Loucy (cell line): ENCODE measurements around the gene FHIT.

Experiments used
- H2AFZ ChIP-seq: fragments of 200-600 bp; sonication (generic); 2 replicates; pipeline ENCODE4 v1.6.0; 2016; ENCODE audit warnings: antibody characterized with exemption, mild to moderate bottlenecking, low read length, moderate library complexity
- H3F3A ChIP-seq: fragments of 200-600 bp; 2 replicates; pipeline ENCODE4 v1.6.0; 2016; ENCODE audit warnings: antibody characterized with exemption, low read depth, mild to moderate bottlenecking
- H3K27me3 ChIP-seq: fragments of 200-600 bp; sonication (generic); 2 replicates; pipeline ENCODE4 v1.6.1; 2014; ENCODE audit warnings: low read length, mild to moderate bottlenecking; ENCODE audit not compliant: insufficient read depth, poor library complexity, severe bottlenecking
- H3K36me3 ChIP-seq: fragments of 200-600 bp; sonication (generic); 2 replicates; pipeline ENCODE4 v1.6.1; 2016; ENCODE audit warnings: low read length; ENCODE audit not compliant: insufficient read depth
- H3K4me1 ChIP-seq: fragments of 200-600 bp; sonication (generic); 2 replicates; pipeline ENCODE4 v1.5.1; 2014; ENCODE audit warnings: low read length, mild to moderate bottlenecking; ENCODE audit not compliant: insufficient read depth, poor library complexity, severe bottlenecking
- H3K4me2 ChIP-seq: fragments of 200-600 bp; sonication (generic); 2 replicates; pipeline ENCODE4 v1.6.0; 2014; ENCODE audit warnings: antibody characterized with exemption, low read length, low read depth, mild to moderate bottlenecking; ENCODE audit not compliant: poor library complexity, severe bottlenecking
- H3K4me3 ChIP-seq: fragments of 200-600 bp; sonication (generic); 2 replicates; pipeline ENCODE4 v1.5.1; 2014; ENCODE audit warnings: low read length, mild to moderate bottlenecking, mixed read lengths; ENCODE audit not compliant: poor library complexity, severe bottlenecking
- H3K79me2 ChIP-seq: fragments of 200-600 bp; sonication (generic); 2 replicates; pipeline ENCODE4 v1.6.1; 2014; ENCODE audit warnings: low read length; ENCODE audit not compliant: insufficient read depth
- H3K9ac ChIP-seq: fragments of 200-600 bp; sonication (generic); 2 replicates; pipeline ENCODE4 v1.6.0; 2014; ENCODE audit warnings: mild to moderate bottlenecking, low read depth, low read length, moderate library complexity; ENCODE audit not compliant: poor library complexity, severe bottlenecking
- H3K9me2 ChIP-seq: fragments of 200-600 bp; sonication (generic); replicated peaks from 2 replicates; pipeline ENCODE4 v1.6.1; 2016; ENCODE audit warnings: low read depth, low read length, mixed read lengths
- H3K9me3 ChIP-seq: fragments of 200-600 bp; sonication (generic); 2 replicates; pipeline ENCODE4 v1.6.1; 2014; ENCODE audit warnings: mild to moderate bottlenecking, antibody characterized with exemption, low read length, low read depth; ENCODE audit not compliant: insufficient read depth
- H4K20me1 ChIP-seq: fragments of 200-600 bp; sonication (generic); 2 replicates; pipeline ENCODE4 v1.6.0; 2014; ENCODE audit warnings: antibody characterized with exemption, low read length, mild to moderate bottlenecking; ENCODE audit not compliant: insufficient read depth, poor library complexity, severe bottlenecking
- CTCF ChIP-seq: fragments of 200-600 bp; sonication (generic); conservative IDR thresholded peaks from 2 replicates; pipeline ENCODE4 v1.5.1; 2014; ENCODE audit warnings: mild to moderate bottlenecking, antibody characterized with exemption, low read length
- EZH2phosphoT487 ChIP-seq: fragments of 200-600 bp; IDR thresholded peaks from 2 replicates; pipeline ENCODE4 v1.6.1; 2018; ENCODE audit warnings: antibody characterized with exemption, mild to moderate bottlenecking, moderate library complexity, borderline replicate concordance

FHIT gene

GRCh38 chr3:59908701-59909100 is 1342.6 kb downstream of the FHIT start:
- H3K4me3 ChIP-seq, result no peak overlapping the region
- TF ChIP-seq CTCF, result no peak
- TF ChIP-seq EZH2phosphoT487, result no peak
- H3K79me2 ChIP-seq, result no peaks in the 10 kb centered on the region
- no peaks in the 10 kb centered on the region for H3K27me3 ChIP-seq
- H4K20me1 ChIP-seq, result no peaks in the 10 kb centered on the region
- H3K4me1 ChIP-seq, result peaks cover 19% of the 10 kb centered on the region
- H3K9me3 ChIP-seq, result no peaks in the 10 kb centered on the region
- no peak overlapping the region for H3K9ac ChIP-seq
- H2AFZ ChIP-seq, result no peak overlapping the region
- no peak overlapping the region for H3K4me2 ChIP-seq
- no peaks in the 10 kb centered on the region for H3F3A ChIP-seq
- H3K36me3 ChIP-seq, result no peaks in the 10 kb centered on the region
- no peaks in the 10 kb centered on the region for H3K9me2 ChIP-seq

GRCh38 chr3:59908280-59908679 is 1343.0 kb downstream of the FHIT start:
- Histone ChIP-seq H3K9me2 (no peaks in the 10 kb centered on the region), H3K36me3 (no peaks in the 10 kb centered on the region), H3K4me3 (no peak overlapping the region), H3K27me3 (no peaks in the 10 kb centered on the region), H3K4me2 (no peak overlapping the region), H3K9me3 (no peaks in the 10 kb centered on the region), H2AFZ (no peak overlapping the region), H3F3A (no peaks in the 10 kb centered on the region), H3K9ac (no peak overlapping the region), H3K4me1 (peaks cover 19% of the 10 kb centered on the region), H4K20me1 (no peaks in the 10 kb centered on the region), H3K79me2 (no peaks in the 10 kb centered on the region)
- TF ChIP-seq CTCF (no peak), EZH2phosphoT487 (no peak)

GRCh38 chr3:59904296-59904695 is 1347.0 kb downstream of the FHIT start:
- Histone ChIP-seq H3K4me1 (peaks cover 19% of the 10 kb centered on the region), H3K9ac (no peak overlapping the region), H3K79me2 (no peaks in the 10 kb centered on the region), H2AFZ (no peak overlapping the region), H4K20me1 (no peaks in the 10 kb centered on the region), H3K4me2 (no peak overlapping the region), H3K36me3 (no peaks in the 10 kb centered on the region), H3K4me3 (no peak overlapping the region), H3K27me3 (no peaks in the 10 kb centered on the region), H3K9me2 (no peaks in the 10 kb centered on the region), H3F3A (no peaks in the 10 kb centered on the region), H3K9me3 (no peaks in the 10 kb centered on the region)
- TF ChIP-seq CTCF, result no peak
- no peak for TF ChIP-seq EZH2phosphoT487
